A549 (cell line): ENCODE measurements around the gene CD34. TPM values are rescaled to one million over a fixed set of nuclear protein-coding genes. Genes with fewer than 3 reads are reported as not detected.

Source experiments
- ATAC-seq, 2 experiments: fragments of 200-7000 bp in 1 of 2; fragments of >200 bp in 1 of 2; cut with Nextera tagmentation in 1 of 2; cut with Tn5 transposase in 1 of 2; 3 replicates each; pipeline versions ENCODE4 v1.8.0 to v1.9.1; 2018 to 2020; ENCODE audit warnings: mild to moderate bottlenecking in 1 of 2, moderate library complexity in 1 of 2
- CTCF ChIA-PET: fragments of 300-600 bp; sonication (Branson Sonifier 250); formaldehyde crosslinking; extraction: SDS; loops from one replicate; lab custom pipeline; 2021; ENCODE audit warnings: antibody characterized with exemption, inconsistent platforms; lab: Yijun Ruan, JAX
- POLR2A ChIA-PET: fragments of 350-600 bp; formaldehyde crosslinking; extraction: SDS; loops from one replicate; lab custom pipeline; 2021; ENCODE audit warnings: antibody characterized with exemption, inconsistent platforms; lab: Yijun Ruan, JAX
- DNase-seq, 2 experiments: peaks; one replicate each; pipeline versions ENCODE4 v3.0.0 to v3.0.0-alpha.2; 2011 to 2016; ENCODE audit warnings: low read depth in 1 of 2, low spot score in 1 of 2
- FAIRE-seq: peaks from 2 replicates; lab custom pipeline; 2011; peaks lifted over from hg19 to GRCh38; lab: Jason Lieb, UNC
- H3K27ac ChIP-seq, 2 experiments: fragments of >200 bp; sonication (Bioruptor Twin); formaldehyde crosslinking; 3 replicates each; pipeline ENCODE4 v1.5.1; 2016 to 2017
- H3K4me1 ChIP-seq: fragments of >200 bp; sonication (Bioruptor Twin); formaldehyde crosslinking; 3 replicates; pipeline ENCODE4 v1.6.1; 2016
- H3K4me2 ChIP-seq: fragments of >200 bp; sonication (Bioruptor Twin); formaldehyde crosslinking; 3 replicates; pipeline ENCODE4 v1.6.1; 2016
- H3K4me3 ChIP-seq: fragments of >200 bp; sonication (Bioruptor Twin); formaldehyde crosslinking; 3 replicates; pipeline ENCODE4 v1.5.1; 2016
- H3K9me3 ChIP-seq: fragments of >200 bp; sonication (Bioruptor Twin); formaldehyde crosslinking; 3 replicates; pipeline ENCODE4 v1.6.1; 2016
- CBX2 ChIP-seq: fragments of 200-600 bp; sonication (generic); IDR thresholded peaks from 2 replicates; pipeline ENCODE4 v1.6.1; 2016; ENCODE audit warnings: low read depth, mild to moderate bottlenecking, borderline replicate concordance
- EP300 ChIP-seq, 2 experiments: fragments of >200 bp; sonication (Bioruptor Twin); formaldehyde crosslinking; IDR thresholded peaks; 2 replicates in 1 of 2; 3 replicates in 1 of 2; pipeline ENCODE4 v1.6.1; 2016 to 2017
- FOSB ChIP-seq: fragments of 250-450 bp; sonication (Bioruptor Pico); IDR thresholded peaks from 2 replicates; pipeline ENCODE4 v1.5.0; 2020; ENCODE audit warnings: mild to moderate bottlenecking, moderate library complexity
- FOXS1 ChIP-seq: fragments of 250-450 bp; sonication (Bioruptor Pico); IDR thresholded peaks from 2 replicates; pipeline ENCODE4 v1.5.0; 2020; ENCODE audit warnings: mild to moderate bottlenecking, moderate library complexity
- HEYL ChIP-seq: fragments of 250-450 bp; sonication (Bioruptor Pico); IDR thresholded peaks from 2 replicates; pipeline ENCODE4 v1.8.0; 2021; ENCODE audit warnings: mild to moderate bottlenecking, moderate library complexity
- HOXB13 ChIP-seq: fragments of 250-450 bp; sonication (Bioruptor Pico); IDR thresholded peaks from 2 replicates; pipeline ENCODE4 v1.5.0; 2020; ENCODE audit warnings: low read depth, mild to moderate bottlenecking, moderate library complexity
- MAFK ChIP-seq: fragments of 450-650 bp; IDR thresholded peaks from 2 replicates; pipeline ENCODE4 v1.6.1; 2014; ENCODE audit not compliant: partially characterized antibody
- NPAS2 ChIP-seq: fragments of 250-450 bp; sonication (Bioruptor Pico); IDR thresholded peaks from 2 replicates; pipeline ENCODE4 v1.8.0; 2022; ENCODE audit warnings: mild to moderate bottlenecking, moderate library complexity, borderline replicate concordance
- RAD21 ChIP-seq, 2 experiments: fragments of >200 bp in 1 of 2; sonication (Bioruptor Twin) in 1 of 2; formaldehyde crosslinking in 1 of 2; IDR thresholded peaks in 1 of 2; conservative IDR thresholded peaks in 1 of 2; 2 replicates in 1 of 2; 3 replicates in 1 of 2; pipeline ENCODE4 v1.6.1; 2012 to 2018; ENCODE audit warnings: inconsistent platforms in 1 of 2
- ZC3H11A ChIP-seq: fragments of 450-650 bp; IDR thresholded peaks from 2 replicates; pipeline ENCODE4 v1.6.1; 2014; ENCODE audit warnings: antibody characterized with exemption, mild to moderate bottlenecking
- ZNF302 ChIP-seq: fragments of 250-450 bp; sonication (Bioruptor Pico); IDR thresholded peaks from 2 replicates; pipeline ENCODE4 v1.9.0; 2021; ENCODE audit warnings: inconsistent platforms, mild to moderate bottlenecking, moderate library complexity
- whole genome bisulfite sequencing: methylation state at CpG from one replicate; pipeline ENCODE4 v1.1.6; 2017; ENCODE audit errors: missing lambda C conversion rate; 5-methylcytosine and 5-hydroxymethylcytosine counted together
- polyA plus RNA-seq, 4 experiments: library from polyadenylated mRNA; depleted of rRNA in 3 of 4; stranded (reverse); fragments of >200 nt; fragmentation: RNase III in 1 of 4; extraction: RNeasy Plus Mini Kit Qiagen cat#74134 plus additional on column Dnase treatment in 1 of 4; gene quantifications; 2 replicates in 3 of 4; 3 replicates in 1 of 4; pipeline ENCODE4 v1.2.3, GENCODE V29; 2011 to 2017
- TF ChIP-seq, protein P1 (sequence below): IDR thresholded peaks from 2 replicates; pipeline ENCODE4 v1.6.1; 2012; ENCODE audit warnings: low read depth, borderline replicate concordance
- TF ChIP-seq, protein P2 (sequence below): fragments of >200 bp; sonication (Bioruptor Twin); formaldehyde crosslinking; IDR thresholded peaks from 2 replicates; pipeline ENCODE4 v1.6.1; 2016
- TF ChIP-seq, protein P3 (sequence below): fragments of 150-350 bp; IDR thresholded peaks from 2 replicates; pipeline ENCODE4 v1.6.1; 2014; ENCODE audit warnings: low read depth, mild to moderate bottlenecking, low read length
- TF ChIP-seq, protein P4 (sequence below): fragments of >200 bp; sonication (Bioruptor Twin); formaldehyde crosslinking; IDR thresholded peaks from 3 replicates; pipeline ENCODE4 v1.5.1; 2016

Gene CD34
- polyA plus RNA-seq, 2 of the 4 experiments (the other 2 are of a cell fraction), result 0.05 TPM; not detected in 1

DNA sequence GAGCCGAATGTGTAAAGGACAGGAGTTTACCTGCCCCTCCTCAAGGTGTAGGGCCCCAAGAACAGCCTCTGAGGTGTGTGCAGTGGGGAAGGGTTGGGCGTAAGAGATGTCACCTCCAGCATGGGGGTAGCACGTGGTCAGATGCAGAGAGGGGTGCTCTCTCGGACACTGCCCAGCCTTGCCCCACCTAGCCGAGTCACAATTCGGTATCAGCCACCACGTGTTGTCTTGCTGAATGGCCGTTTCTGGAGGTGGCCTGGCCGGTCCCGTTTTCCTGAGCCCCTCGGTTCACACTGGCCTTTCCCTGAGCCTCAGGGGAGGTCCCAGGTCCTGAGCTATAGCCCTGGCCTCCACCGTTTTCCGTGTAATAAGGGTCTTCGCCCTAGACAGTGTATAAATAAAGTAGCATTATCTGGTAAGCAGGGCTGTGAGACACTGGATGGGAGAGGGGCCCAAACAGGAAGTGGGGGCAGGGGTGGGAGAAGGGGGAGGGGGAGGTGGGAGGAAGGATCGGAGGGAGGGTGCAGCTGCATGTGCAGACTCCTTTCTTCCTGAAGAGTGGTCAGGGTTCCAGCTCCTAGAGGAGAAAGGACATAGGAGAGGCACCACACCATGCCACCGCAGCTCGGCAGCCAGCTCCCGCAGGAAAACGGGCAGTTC lies 23.3 kb downstream of the CD34 start:
- no peak for FAIRE-seq

DNA sequence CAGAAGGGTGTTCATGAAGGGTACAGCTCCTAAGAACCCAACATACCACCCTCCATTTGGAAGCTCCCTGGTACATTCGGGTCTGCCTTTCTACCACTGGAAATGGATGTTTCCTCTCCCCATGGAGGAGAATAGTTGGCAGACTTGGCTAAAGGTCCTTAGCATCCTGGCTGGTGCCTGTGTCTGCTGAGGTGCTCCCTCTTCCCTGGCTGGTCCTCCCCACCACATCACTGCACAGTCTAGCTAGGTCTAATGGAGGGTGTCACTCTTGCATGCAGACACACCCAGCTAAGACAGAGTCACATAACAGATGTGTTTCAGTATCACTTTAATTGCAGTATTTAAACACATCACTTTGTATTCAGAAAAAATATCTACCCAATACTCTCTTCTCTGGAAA lies 24.7 kb downstream of the CD34 start:
- FAIRE-seq (no peak), ATAC-seq (no peak), DNase-seq (no peak)
- WGBS, result 40% methylated on average over 1 of the region's 1 CpG
- no peak overlapping the region for H3K4me2 ChIP-seq
- no peak overlapping the region for H3K4me3 ChIP-seq
- no peak overlapping the region for H3K27ac ChIP-seq
- H3K4me1 ChIP-seq, result peaks cover 8% of the 10 kb centered on the region; the same call in 2 of the 3 replicates
- no peaks in the 10 kb centered on the region for H3K9me3 ChIP-seq
- no peak for TF ChIP-seq HOXB13 (CRISPR knock-in tag)
- no peak for TF ChIP-seq RAD21 (conservative IDR thresholded peaks at IDR 0.05 in 1 of 2, IDR thresholded peaks at IDR 0.05 in 1 of 2)
- no peak for TF ChIP-seq ZC3H11A
- TF ChIP-seq, protein P1, sequence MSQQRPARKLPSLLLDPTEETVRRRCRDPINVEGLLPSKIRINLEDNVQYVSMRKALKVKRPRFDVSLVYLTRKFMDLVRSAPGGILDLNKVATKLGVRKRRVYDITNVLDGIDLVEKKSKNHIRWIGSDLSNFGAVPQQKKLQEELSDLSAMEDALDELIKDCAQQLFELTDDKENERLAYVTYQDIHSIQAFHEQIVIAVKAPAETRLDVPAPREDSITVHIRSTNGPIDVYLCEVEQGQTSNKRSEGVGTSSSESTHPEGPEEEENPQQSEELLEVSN, result no peak
- TF ChIP-seq EP300 (IDR thresholded peaks at IDR 0.05), result no peak
- TF ChIP-seq, protein P2, sequence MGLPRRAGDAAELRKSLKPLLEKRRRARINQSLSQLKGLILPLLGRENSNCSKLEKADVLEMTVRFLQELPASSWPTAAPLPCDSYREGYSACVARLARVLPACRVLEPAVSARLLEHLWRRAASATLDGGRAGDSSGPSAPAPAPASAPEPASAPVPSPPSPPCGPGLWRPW, result no peak
- TF ChIP-seq ZNF302, result no peak
- no peak for TF ChIP-seq MAFK
- no peak for TF ChIP-seq CBX2
- no peak for TF ChIP-seq FOXS1
- TF ChIP-seq FOSB, result no peak
- POLR2A ChIA-PET, result no interaction called here
- CTCF ChIA-PET, result interaction anchor here (0.9 to 7.3 kb wide), 19 partner anchors 10 to 359 kb away, joined by 3 to 112 read pairs (median 12); partner anchors contain the start of gene PLXNA2

More for the DNA sequence above, 23.3 kb downstream of the CD34 start:
- H3K4me3 ChIP-seq, result no peak overlapping the region
- H3K4me2 ChIP-seq, result no peak overlapping the region
- CTCF ChIA-PET, result interaction anchor here (0.7 to 7.3 kb wide), 12 partner anchors 9 to 110 kb away, joined by 3 to 112 read pairs (median 13); no protein-coding TSS in a partner anchor
- H3K27ac ChIP-seq, result no peak overlapping the region
- ATAC-seq, result no peak
- peaks cover 8% of the 10 kb centered on the region; the same call in 2 of the 3 replicates for H3K4me1 ChIP-seq
- POLR2A ChIA-PET, result interaction anchor here (1.2 kb wide), 1 partner anchor 75 kb away, joined by 4 read pairs; no protein-coding TSS in a partner anchor
- H3K9me3 ChIP-seq, result no peaks in the 10 kb centered on the region
- TF ChIP-seq NPAS2 (no peak), HEYL (CRISPR knock-in tag) (no peak)
- TF ChIP-seq, protein P3, sequence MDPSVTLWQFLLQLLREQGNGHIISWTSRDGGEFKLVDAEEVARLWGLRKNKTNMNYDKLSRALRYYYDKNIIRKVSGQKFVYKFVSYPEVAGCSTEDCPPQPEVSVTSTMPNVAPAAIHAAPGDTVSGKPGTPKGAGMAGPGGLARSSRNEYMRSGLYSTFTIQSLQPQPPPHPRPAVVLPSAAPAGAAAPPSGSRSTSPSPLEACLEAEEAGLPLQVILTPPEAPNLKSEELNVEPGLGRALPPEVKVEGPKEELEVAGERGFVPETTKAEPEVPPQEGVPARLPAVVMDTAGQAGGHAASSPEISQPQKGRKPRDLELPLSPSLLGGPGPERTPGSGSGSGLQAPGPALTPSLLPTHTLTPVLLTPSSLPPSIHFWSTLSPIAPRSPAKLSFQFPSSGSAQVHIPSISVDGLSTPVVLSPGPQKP, result no peak
- TF ChIP-seq, protein P1, result no peak
- TF ChIP-seq, protein P4, sequence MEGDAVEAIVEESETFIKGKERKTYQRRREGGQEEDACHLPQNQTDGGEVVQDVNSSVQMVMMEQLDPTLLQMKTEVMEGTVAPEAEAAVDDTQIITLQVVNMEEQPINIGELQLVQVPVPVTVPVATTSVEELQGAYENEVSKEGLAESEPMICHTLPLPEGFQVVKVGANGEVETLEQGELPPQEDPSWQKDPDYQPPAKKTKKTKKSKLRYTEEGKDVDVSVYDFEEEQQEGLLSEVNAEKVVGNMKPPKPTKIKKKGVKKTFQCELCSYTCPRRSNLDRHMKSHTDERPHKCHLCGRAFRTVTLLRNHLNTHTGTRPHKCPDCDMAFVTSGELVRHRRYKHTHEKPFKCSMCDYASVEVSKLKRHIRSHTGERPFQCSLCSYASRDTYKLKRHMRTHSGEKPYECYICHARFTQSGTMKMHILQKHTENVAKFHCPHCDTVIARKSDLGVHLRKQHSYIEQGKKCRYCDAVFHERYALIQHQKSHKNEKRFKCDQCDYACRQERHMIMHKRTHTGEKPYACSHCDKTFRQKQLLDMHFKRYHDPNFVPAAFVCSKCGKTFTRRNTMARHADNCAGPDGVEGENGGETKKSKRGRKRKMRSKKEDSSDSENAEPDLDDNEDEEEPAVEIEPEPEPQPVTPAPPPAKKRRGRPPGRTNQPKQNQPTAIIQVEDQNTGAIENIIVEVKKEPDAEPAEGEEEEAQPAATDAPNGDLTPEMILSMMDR, result no peak
- no peak for DNase-seq
- WGBS, result 75% methylated on average over 17 of the region's 19 CpGs
